HL-60 (cell line): Measurements from ENCODE around the gene TMEM229A.

ENCODE experiments used
- CTCF ChIP-seq: IDR thresholded peaks from one replicate; pipeline ENCODE4 v1.5.1; 2011; ENCODE audit warnings: low read length, control low read depth, inconsistent platforms; ENCODE audit not compliant: insufficient read depth
- GABPA ChIP-seq: IDR thresholded peaks from 2 replicates; pipeline ENCODE4 v1.6.1; 2012; ENCODE audit warnings: low read depth
- POLR2AphosphoS5 ChIP-seq: IDR thresholded peaks from 2 replicates; pipeline ENCODE4 v1.6.1; 2012; ENCODE audit warnings: low read depth
- REST ChIP-seq: IDR thresholded peaks from 2 replicates; pipeline ENCODE4 v1.6.1; 2012; ENCODE audit warnings: low read depth; ENCODE audit not compliant: insufficient replicate concordance

- TF ChIP-seq CTCF (no peak), POLR2AphosphoS5 (no peak), REST (no peak), GABPA (no peak)
Measured at GRCh38 chr7:123996327-123996625, 36.6 kb downstream of the TMEM229A start.
